HUES64 (cell line): ENCODE data around the gene NT5C3A.

Source experiments
- H3K27ac ChIP-seq: 2 replicates; pipeline ENCODE4 v1.7.0; 2013; ENCODE audit warnings: low read depth, low read length, inconsistent platforms
- H3K27me3 ChIP-seq: 2 replicates; pipeline ENCODE4 v1.6.1; 2013; ENCODE audit warnings: mild to moderate bottlenecking, low read length; ENCODE audit not compliant: insufficient read depth
- H3K36me3 ChIP-seq: 2 replicates; pipeline ENCODE4 v1.6.1; 2013; ENCODE audit warnings: mild to moderate bottlenecking, low read length; ENCODE audit not compliant: insufficient read depth
- H3K4me1 ChIP-seq: 2 replicates; pipeline ENCODE4 v1.6.1; 2013; ENCODE audit warnings: mild to moderate bottlenecking, low read length, moderate library complexity; ENCODE audit not compliant: insufficient read depth
- H3K4me3 ChIP-seq: 2 replicates; pipeline ENCODE4 v1.5.1; 2013; ENCODE audit warnings: mild to moderate bottlenecking, low read length, moderate library complexity
- H3K9ac ChIP-seq: 2 replicates; pipeline ENCODE4 v1.6.1; 2013; ENCODE audit warnings: mild to moderate bottlenecking, low read depth, low read length
- H3K9me3 ChIP-seq: 2 replicates; pipeline ENCODE4 v1.6.1; 2013; ENCODE audit warnings: low read depth, low read length; ENCODE audit not compliant: insufficient read depth
- WGBS: fragments of 150-250, 120-280 bp; methylation state at CpG from one replicate; pipeline ENCODE4 v1.1.7; 2013; ENCODE audit warnings: missing lambda C conversion rate; 5-methylcytosine and 5-hydroxymethylcytosine counted together

Gene NT5C3A

DNA sequence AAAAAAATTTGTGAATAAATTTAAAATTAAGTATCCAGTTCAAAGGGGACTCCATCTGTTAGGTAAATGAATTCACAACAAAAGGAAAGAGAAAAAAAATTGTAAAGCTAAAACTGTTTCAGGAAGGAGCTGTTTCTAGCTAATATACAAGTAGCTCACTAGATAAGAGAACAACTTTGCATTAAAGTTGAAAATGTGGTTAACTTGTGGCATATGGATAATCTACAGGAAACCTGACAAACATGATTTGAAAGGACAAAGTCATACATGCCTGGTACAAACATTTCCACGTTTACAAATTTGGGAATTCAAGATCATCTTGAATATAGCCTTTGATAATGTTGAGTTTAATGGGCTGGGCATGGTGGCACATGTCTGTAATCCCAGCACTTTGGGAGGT lies 8.9 kb downstream of the NT5C3A start:
- WGBS = 100% methylated on average over 1 of the region's 1 CpG
- Histone ChIP-seq H3K4me3 (no peak overlapping the region), H3K27me3 (no peaks in the 10 kb centered on the region), H3K36me3 (no peaks in the 10 kb centered on the region), H3K4me1 (no peaks in the 10 kb centered on the region), H3K27ac (no peak overlapping the region), H3K9ac (no peak overlapping the region), H3K9me3 (no peaks in the 10 kb centered on the region)

DNA sequence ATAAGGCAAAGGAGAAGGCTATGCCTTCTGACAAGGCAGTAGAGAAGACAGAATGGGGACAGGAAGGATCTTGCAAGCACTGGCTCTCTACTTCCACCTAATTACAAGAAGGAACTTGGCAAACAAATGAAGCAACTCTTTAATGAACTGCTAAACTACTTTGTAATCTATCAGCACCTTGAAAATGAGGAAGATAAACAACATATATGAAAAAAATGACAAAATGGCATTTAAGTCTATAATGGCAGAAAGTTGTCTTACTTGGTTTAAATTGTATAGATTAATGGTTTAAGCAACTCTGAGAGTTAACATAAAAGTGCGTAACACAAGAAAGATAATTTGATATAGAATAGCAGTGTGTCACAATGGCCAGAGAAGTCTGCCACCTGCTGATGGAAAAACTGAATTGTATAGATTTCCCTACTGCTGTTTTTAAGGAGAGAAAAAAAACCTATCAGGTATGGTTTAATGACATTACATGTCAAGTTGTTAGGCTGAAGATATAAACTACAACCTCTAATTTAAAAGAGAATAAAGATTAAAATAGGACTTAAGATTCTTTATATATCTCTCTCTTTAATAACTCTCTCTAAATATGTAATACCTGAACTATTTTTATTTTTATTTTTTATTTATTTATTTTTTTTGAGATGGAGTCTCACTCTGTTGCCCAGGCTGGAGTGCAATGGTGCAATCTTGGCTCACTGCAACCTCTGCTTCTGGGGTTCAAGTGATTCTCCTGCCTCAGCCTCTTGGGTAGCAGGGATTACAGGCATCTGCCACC lies 11.8 kb downstream of the NT5C3A start:
- 0% methylated on average over 1 of the region's 1 CpG for WGBS
- no peak overlapping the region for H3K4me3 ChIP-seq
- no peaks in the 10 kb centered on the region for H3K4me1 ChIP-seq
- no peak overlapping the region for H3K27ac ChIP-seq
- H3K27me3 ChIP-seq = no peaks in the 10 kb centered on the region
- H3K9me3 ChIP-seq = no peaks in the 10 kb centered on the region
- H3K9ac ChIP-seq = no peak overlapping the region
- no peaks in the 10 kb centered on the region for H3K36me3 ChIP-seq

DNA sequence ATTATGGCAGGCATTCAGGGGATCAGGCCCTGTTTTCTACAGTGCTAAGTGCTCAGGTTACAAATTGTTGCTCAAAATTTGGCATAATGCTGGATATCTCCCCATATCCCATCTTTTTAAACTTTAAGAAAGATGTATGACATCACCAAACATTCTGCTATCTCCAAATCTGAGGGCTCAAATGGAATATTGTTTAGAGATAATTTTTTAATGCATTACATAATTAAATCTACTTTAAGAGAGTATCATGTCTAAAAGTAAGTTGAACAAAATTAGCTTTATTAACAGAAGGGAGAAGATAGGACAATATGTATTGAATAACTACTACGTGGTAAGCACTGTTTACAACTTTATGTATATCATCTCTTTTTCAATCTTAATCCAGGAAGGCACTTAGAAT lies 13.9 kb downstream of the NT5C3A start:
- Histone ChIP-seq H3K27ac (no peak overlapping the region), H3K9ac (no peak overlapping the region), H3K27me3 (no peaks in the 10 kb centered on the region), H3K36me3 (no peaks in the 10 kb centered on the region), H3K9me3 (no peaks in the 10 kb centered on the region), H3K4me1 (no peaks in the 10 kb centered on the region), H3K4me3 (no peak overlapping the region)
- no CpG with 5 or more reads among the region's 1 CpG for WGBS

DNA sequence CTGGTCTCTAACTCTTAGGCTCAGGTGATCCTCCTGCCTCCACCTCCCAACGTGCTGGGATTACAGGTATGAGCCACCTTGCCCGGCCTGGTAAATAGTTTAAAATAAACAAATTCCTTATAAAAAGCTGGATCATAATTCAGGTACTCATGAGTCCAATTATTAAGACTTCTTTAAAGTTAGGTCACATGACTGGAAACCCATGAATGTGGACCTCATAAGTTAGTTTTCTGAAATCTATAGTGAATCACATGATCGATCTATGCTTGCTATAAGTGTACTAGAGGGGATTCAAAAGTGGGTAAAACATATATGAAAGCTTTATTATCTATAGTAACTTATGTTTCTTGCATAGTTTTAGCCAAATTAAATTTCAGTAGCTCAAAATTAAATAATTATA lies 14.3 kb downstream of the NT5C3A start:
- H3K9me3 ChIP-seq = no peaks in the 10 kb centered on the region

DNA sequence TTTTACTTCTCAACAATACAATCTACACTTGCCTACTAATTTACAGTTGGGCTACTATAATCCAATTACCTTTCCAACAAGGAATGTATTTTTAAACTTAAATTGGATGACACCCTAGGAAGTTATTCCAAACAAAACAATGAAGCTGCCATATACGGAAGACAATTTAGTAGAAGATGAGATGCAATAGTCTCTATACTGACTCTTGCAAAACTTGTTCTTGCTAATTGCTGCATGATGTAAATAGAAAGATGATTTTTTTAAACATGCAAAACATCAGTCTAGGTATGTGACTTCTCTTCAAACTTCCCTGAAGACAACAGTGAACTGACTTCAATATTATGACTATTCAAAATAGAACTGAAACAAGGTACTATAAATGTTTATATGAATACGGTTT lies 17.6 kb downstream of the NT5C3A start:
- H3K4me1 ChIP-seq = no peaks in the 10 kb centered on the region
- no peak overlapping the region for H3K9ac ChIP-seq
- H3K27me3 ChIP-seq = no peaks in the 10 kb centered on the region
- no peak overlapping the region for H3K27ac ChIP-seq
- WGBS = 100% methylated on average over 1 of the region's 2 CpGs
- no peak overlapping the region for H3K4me3 ChIP-seq
- H3K9me3 ChIP-seq = no peaks in the 10 kb centered on the region
- no peaks in the 10 kb centered on the region for H3K36me3 ChIP-seq

More for the DNA sequence above, 14.3 kb downstream of the NT5C3A start:
- H3K9ac ChIP-seq = no peak overlapping the region
- no peak overlapping the region for H3K4me3 ChIP-seq
- no peaks in the 10 kb centered on the region for H3K36me3 ChIP-seq
- H3K27me3 ChIP-seq = no peaks in the 10 kb centered on the region
- WGBS = 100% methylated on average over 3 of the region's 3 CpGs
- no peak overlapping the region for H3K27ac ChIP-seq
- H3K4me1 ChIP-seq = no peaks in the 10 kb centered on the region

DNA sequence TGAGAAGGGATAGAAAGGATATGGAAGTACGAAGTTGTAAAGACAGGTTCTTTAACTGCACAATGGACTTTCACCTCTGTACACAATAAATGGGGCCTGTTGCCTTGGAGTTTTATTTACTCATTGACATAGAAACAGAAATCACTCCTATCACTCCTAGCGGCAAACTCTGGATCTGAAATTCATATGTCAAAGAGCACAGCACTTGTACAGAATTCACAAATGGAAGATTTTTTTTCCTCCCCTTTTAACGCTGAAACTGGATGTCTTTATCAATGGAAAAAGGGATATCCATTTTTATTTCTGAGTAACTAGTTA lies 18.2 kb downstream of the NT5C3A start:
- no peak overlapping the region for H3K9ac ChIP-seq
- 95% methylated on average over 1 of the region's 3 CpGs for WGBS
- H3K27ac ChIP-seq = no peak overlapping the region
- no peaks in the 10 kb centered on the region for H3K9me3 ChIP-seq
- no peaks in the 10 kb centered on the region for H3K27me3 ChIP-seq
- no peaks in the 10 kb centered on the region for H3K36me3 ChIP-seq
- no peak overlapping the region for H3K4me3 ChIP-seq
- no peaks in the 10 kb centered on the region for H3K4me1 ChIP-seq

DNA sequence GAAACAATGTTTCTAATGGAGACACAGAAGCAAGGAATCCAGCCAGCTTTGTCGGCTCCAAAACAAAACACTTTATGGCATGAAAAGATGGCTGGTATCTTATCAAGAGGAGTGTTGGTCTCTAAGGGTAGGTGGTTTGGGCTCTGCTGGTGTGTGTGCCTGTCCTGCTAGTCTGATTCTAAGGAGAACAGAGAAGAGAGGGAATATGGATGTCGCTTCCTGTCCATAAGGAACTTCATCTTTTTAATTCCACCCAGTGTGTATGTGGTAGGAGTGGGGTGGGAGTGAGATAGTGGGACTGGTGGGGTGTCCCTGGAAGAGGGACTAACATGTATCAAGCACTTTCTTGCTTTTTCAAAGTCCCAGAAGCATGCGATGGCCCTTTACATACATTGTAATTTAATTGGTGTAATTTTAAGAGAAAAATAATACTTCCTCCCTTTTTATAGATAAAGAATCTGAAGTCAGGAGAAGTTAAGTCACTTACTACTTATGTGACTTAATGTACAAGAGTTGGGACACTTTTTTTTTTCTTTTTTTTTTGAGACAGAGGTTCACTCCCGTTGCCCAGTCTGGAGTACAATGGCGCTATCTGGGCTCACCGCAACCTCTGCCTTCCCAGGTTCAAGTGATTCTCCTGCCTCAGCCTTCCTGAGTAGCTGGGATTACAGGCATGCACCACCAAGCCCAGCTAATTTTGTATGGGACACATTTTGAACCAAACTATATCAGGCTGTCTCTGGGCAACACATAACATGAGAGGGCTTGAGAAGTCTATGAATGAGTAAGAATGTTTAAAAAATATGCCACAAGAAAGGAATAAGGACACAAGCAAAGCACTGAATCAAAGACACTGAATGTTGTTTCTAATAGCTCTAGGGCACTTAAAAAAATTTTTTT lies 18.8 kb downstream of the NT5C3A start:
- Histone ChIP-seq H3K36me3 (no peaks in the 10 kb centered on the region), H3K27ac (no peak overlapping the region), H3K9ac (no peak overlapping the region), H3K9me3 (no peaks in the 10 kb centered on the region), H3K27me3 (no peaks in the 10 kb centered on the region), H3K4me3 (no peak overlapping the region), H3K4me1 (no peaks in the 10 kb centered on the region)
- 96% methylated on average over 5 of the region's 6 CpGs for WGBS

DNA sequence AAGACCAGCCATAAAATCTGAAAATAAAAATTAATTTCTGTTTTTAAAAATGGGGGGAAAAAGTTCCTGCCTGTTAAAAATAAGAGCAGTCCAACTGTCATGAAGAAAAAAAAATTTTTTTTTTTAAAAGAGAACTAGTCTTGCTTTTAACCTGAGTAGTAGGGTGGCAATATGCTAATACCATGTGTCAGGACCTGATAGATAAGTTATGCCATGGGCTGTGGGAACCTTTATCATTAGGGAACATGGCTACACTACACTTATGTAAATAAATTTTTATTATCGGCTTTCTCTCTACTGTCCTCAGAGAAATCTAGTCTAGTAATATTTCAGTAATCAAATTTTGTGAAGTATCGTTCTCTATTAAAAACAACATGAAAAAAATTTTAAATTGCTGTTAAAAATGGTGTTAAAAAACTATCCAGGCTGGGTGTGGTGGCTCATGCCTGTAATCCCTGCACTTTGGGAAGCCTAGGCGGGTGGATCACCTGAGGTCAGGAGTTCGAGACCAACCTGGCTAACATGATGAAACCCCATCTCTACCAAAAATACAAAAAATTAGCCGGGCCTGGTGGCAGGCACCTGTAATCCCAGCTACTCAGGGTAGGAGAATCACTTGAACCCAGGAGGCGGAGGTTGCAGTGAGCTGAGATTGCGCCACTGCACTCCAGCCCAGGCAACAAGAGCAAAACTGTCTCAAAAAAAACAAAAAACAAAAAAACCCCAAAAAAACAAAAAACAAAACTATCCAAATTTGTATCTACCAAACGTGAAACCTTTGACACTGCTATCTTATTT lies 20.7 kb downstream of the NT5C3A start:
- Histone ChIP-seq H3K27ac (no peak overlapping the region), H3K9me3 (no peaks in the 10 kb centered on the region), H3K9ac (no peak overlapping the region), H3K4me3 (no peak overlapping the region), H3K27me3 (no peaks in the 10 kb centered on the region), H3K4me1 (no peaks in the 10 kb centered on the region), H3K36me3 (no peaks in the 10 kb centered on the region)
- WGBS = 86% methylated on average over 6 of the region's 8 CpGs

DNA sequence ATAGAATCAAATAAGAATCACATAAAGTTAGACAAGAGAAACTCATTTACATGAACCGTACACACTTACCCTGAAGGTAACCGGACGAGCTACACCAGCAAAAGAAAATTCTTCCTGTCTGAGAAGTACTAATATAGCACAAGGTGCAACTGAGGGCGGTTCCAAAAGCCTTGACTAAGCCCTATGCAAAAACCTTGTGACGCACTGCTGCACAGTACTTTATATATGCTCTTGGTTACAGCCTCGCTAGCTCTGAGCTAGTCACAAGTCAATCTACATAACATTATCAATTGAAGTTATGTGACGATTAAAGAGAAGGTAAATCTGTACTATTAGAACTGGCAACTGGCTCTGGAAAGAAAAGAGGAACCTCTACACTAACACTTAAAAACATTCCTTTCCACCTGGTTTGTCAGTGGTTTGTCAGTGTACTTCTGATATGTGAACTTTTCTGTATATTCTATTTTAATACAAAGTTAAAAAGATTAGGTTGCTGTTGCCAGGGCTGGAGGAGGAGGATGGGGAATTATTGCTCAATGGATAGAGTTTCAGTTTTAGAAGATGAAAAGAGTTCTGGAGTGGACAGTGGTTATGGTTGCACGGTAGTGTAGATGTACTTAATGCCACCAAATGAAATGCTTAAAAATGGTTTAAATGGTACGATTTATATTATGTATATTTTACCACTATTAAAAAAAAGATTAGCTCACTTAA lies 21.6 kb downstream of the NT5C3A start:
- Histone ChIP-seq H3K27me3 (no peaks in the 10 kb centered on the region), H3K27ac (no peak overlapping the region), H3K9me3 (no peaks in the 10 kb centered on the region), H3K9ac (no peak overlapping the region), H3K36me3 (no peaks in the 10 kb centered on the region), H3K4me3 (no peak overlapping the region), H3K4me1 (no peaks in the 10 kb centered on the region)
- WGBS = 90% methylated on average over 7 of the region's 9 CpGs

DNA sequence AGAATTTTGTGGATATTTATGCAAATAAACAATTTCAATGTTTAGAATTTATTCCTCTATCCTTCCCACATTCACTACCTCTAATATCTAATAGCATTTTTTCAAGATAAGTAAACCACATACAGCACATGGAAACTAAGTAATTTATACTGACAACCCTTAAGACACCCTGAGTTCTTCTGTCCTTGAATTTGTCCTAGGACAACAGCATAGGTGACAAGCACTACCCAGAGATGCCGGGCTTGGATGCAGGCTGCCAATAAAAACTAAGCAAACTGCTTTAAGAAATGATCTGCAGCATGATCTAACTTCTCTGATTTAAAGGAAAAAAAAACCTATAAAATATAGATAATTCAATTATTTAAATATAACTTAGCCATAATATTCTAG lies 22.7 kb downstream of the NT5C3A start:
- no peak overlapping the region for H3K4me3 ChIP-seq
- no peak overlapping the region for H3K27ac ChIP-seq
- no peaks in the 10 kb centered on the region for H3K4me1 ChIP-seq
- H3K27me3 ChIP-seq = no peaks in the 10 kb centered on the region
- H3K9ac ChIP-seq = no peak overlapping the region
- H3K9me3 ChIP-seq = no peaks in the 10 kb centered on the region
- 94% methylated on average over 1 of the region's 1 CpG for WGBS
- no peaks in the 10 kb centered on the region for H3K36me3 ChIP-seq
